Measurements from ENCODE around the gene RFX4.

The RFX4 gene

GRCh38 chr12:106732890-106733289 lies 150.1 kb downstream of the RFX4 start:
- Histone ChIP-seq H2BK12ac (ENCODE audit: low read length) (no peak overlapping the region), H3K36me3 (ENCODE audit: control insufficient read depth in 1 of 2, insufficient read depth in 2 of 2, low read length in 2 of 2) (no peaks in the 10 kb centered on the region), H3K4me2 (ENCODE audit: low read length) (no peak overlapping the region), H3K9me3 (ENCODE audit: insufficient read depth, low read depth, low read length) (no peaks in the 10 kb centered on the region), H3K79me1 (ENCODE audit: low read length) (no peaks in the 10 kb centered on the region), H2BK5ac (ENCODE audit: low read depth, low read length, poor library complexity) (no peak overlapping the region), H2BK120ac (ENCODE audit: insufficient read depth, low read length, poor library complexity) (no peak overlapping the region), H3K23ac (ENCODE audit: low read length) (no peak overlapping the region), H3K79me2 (ENCODE audit: control insufficient read depth, insufficient read depth, low read length, poor library complexity) (no peaks in the 10 kb centered on the region), H3K27me3 (ENCODE audit: insufficient read depth, low read length) (no peaks in the 10 kb centered on the region), H3K4me3 (ENCODE audit: low read depth, low read length) (no peak overlapping the region), H3K27ac (ENCODE audit: low read depth, low read length) (no peak overlapping the region), H3K9ac (ENCODE audit: low read length) (no peak overlapping the region), H4K91ac (ENCODE audit: low read depth, low read length) (no peak overlapping the region), H3K4ac (ENCODE audit: low read depth, low read length) (no peak overlapping the region), H4K12ac (ENCODE audit: low read depth, low read length) (no peak overlapping the region), H3K18ac (ENCODE audit: low read length) (no peak overlapping the region), H4K8ac (ENCODE audit: low read depth, low read length) (no peak overlapping the region), H3K14ac (ENCODE audit: low read length) (no peak overlapping the region), H2AFZ (ENCODE audit: insufficient read depth, low read length, poor library complexity) (no peak overlapping the region), H3K4me1 (ENCODE audit: control insufficient read depth in 1 of 2, insufficient read depth in 2 of 2, low read length in 2 of 2) (no peaks in the 10 kb centered on the region), H2AK5ac (ENCODE audit: low read length) (no peak overlapping the region)
- DNase-seq, result no peak
- no CpG with 5 or more reads among the region's 5 CpGs for WGBS (ENCODE audit: extremely low coverage, insufficient coverage, insufficient read length)

GRCh38 chr12:106733660-106734059 lies 150.9 kb downstream of the RFX4 start:
- Histone ChIP-seq H3K79me2 (ENCODE audit: control insufficient read depth, insufficient read depth, low read length, poor library complexity) (no peaks in the 10 kb centered on the region), H2AK5ac (ENCODE audit: low read length) (no peak overlapping the region), H3K9me3 (ENCODE audit: insufficient read depth, low read depth, low read length) (no peaks in the 10 kb centered on the region), H4K12ac (ENCODE audit: low read depth, low read length) (no peak overlapping the region), H2BK5ac (ENCODE audit: low read depth, low read length, poor library complexity) (no peak overlapping the region), H3K4me1 (ENCODE audit: control insufficient read depth in 1 of 2, insufficient read depth in 2 of 2, low read length in 2 of 2) (no peaks in the 10 kb centered on the region), H3K9ac (ENCODE audit: low read length) (no peak overlapping the region), H3K36me3 (ENCODE audit: control insufficient read depth in 1 of 2, insufficient read depth in 2 of 2, low read length in 2 of 2) (no peaks in the 10 kb centered on the region), H3K14ac (ENCODE audit: low read length) (no peak overlapping the region), H3K27me3 (ENCODE audit: insufficient read depth, low read length) (no peaks in the 10 kb centered on the region), H2AFZ (ENCODE audit: insufficient read depth, low read length, poor library complexity) (no peak overlapping the region), H4K8ac (ENCODE audit: low read depth, low read length) (no peak overlapping the region), H2BK12ac (ENCODE audit: low read length) (no peak overlapping the region), H3K79me1 (ENCODE audit: low read length) (no peaks in the 10 kb centered on the region), H3K4me2 (ENCODE audit: low read length) (no peak overlapping the region), H4K91ac (ENCODE audit: low read depth, low read length) (no peak overlapping the region), H3K18ac (ENCODE audit: low read length) (no peak overlapping the region), H3K4ac (ENCODE audit: low read depth, low read length) (no peak overlapping the region), H3K4me3 (ENCODE audit: low read depth, low read length) (no peak overlapping the region), H3K23ac (ENCODE audit: low read length) (no peak overlapping the region), H2BK120ac (ENCODE audit: insufficient read depth, low read length, poor library complexity) (no peak overlapping the region), H3K27ac (ENCODE audit: low read depth, low read length) (no peak overlapping the region)
- no peak for DNase-seq
- WGBS (ENCODE audit: extremely low coverage, insufficient coverage, insufficient read length), result no CpG with 5 or more reads among the region's 4 CpGs

GRCh38 chr12:106736051-106736957 lies 153.5 kb downstream of the RFX4 start:
- no peak overlapping the region for H2BK5ac ChIP-seq (ENCODE audit: low read depth, low read length, poor library complexity)
- no peaks in the 10 kb centered on the region for H3K79me1 ChIP-seq (ENCODE audit: low read length)
- H3K9me3 ChIP-seq (ENCODE audit: insufficient read depth, low read depth, low read length), result no peaks in the 10 kb centered on the region
- H3K18ac ChIP-seq (ENCODE audit: low read length), result no peak overlapping the region
- H3K27ac ChIP-seq (ENCODE audit: low read depth, low read length), result no peak overlapping the region
- no peaks in the 10 kb centered on the region for H3K27me3 ChIP-seq (ENCODE audit: insufficient read depth, low read length)
- no peak overlapping the region for H3K4ac ChIP-seq (ENCODE audit: low read depth, low read length)
- no peaks in the 10 kb centered on the region for H3K79me2 ChIP-seq (ENCODE audit: control insufficient read depth, insufficient read depth, low read length, poor library complexity)
- no peak overlapping the region for H3K23ac ChIP-seq (ENCODE audit: low read length)
- WGBS (ENCODE audit: extremely low coverage, insufficient coverage, insufficient read length), result no CpG with 5 or more reads among the region's 9 CpGs
- DNase-seq, result peak; percentile 79 to 80
- no peak overlapping the region for H2BK12ac ChIP-seq (ENCODE audit: low read length)
- no peak overlapping the region for H2AFZ ChIP-seq (ENCODE audit: insufficient read depth, low read length, poor library complexity)
- H4K91ac ChIP-seq (ENCODE audit: low read depth, low read length), result no peak overlapping the region
- H3K4me1 ChIP-seq (ENCODE audit: control insufficient read depth in 1 of 2, insufficient read depth in 2 of 2, low read length in 2 of 2), result no peaks in the 10 kb centered on the region
- no peak overlapping the region for H4K8ac ChIP-seq (ENCODE audit: low read depth, low read length)
- no peak overlapping the region for H3K4me2 ChIP-seq (ENCODE audit: low read length)
- no peak overlapping the region for H2AK5ac ChIP-seq (ENCODE audit: low read length)
- no peak overlapping the region for H3K4me3 ChIP-seq (ENCODE audit: low read depth, low read length)
- no peaks in the 10 kb centered on the region for H3K36me3 ChIP-seq (ENCODE audit: control insufficient read depth in 1 of 2, insufficient read depth in 2 of 2, low read length in 2 of 2)
- H3K14ac ChIP-seq (ENCODE audit: low read length), result no peak overlapping the region
- H3K9ac ChIP-seq (ENCODE audit: low read length), result no peak overlapping the region
- H2BK120ac ChIP-seq (ENCODE audit: insufficient read depth, low read length, poor library complexity), result no peak overlapping the region
- H4K12ac ChIP-seq (ENCODE audit: low read depth, low read length), result no peak overlapping the region

DNA sequence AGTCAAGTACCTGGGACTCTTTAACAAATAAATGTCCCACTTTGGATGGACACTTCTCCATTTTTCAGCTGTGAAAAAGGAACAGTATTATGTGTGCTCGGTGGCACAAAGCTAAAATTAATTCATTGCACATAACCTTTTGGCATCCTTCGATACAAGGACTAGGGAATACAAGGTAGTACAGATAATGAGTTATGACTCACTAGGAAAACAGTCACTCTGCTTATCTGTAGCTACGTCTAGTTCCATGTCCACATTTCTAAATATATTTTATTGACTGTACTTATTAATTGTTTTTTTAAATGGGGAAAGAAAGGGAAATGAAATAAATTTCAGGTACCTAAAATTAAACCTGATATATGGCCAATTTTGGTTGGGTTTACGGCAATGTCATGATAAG lies 156.5 kb downstream of the RFX4 start:
- Histone ChIP-seq H3K4me2 (ENCODE audit: low read length) (no peak overlapping the region), H2BK5ac (ENCODE audit: low read depth, low read length, poor library complexity) (no peak overlapping the region), H4K8ac (ENCODE audit: low read depth, low read length) (no peak overlapping the region), H3K4ac (ENCODE audit: low read depth, low read length) (no peak overlapping the region), H2BK12ac (ENCODE audit: low read length) (no peak overlapping the region), H3K79me2 (ENCODE audit: control insufficient read depth, insufficient read depth, low read length, poor library complexity) (no peaks in the 10 kb centered on the region), H2AFZ (ENCODE audit: insufficient read depth, low read length, poor library complexity) (no peak overlapping the region), H3K18ac (ENCODE audit: low read length) (no peak overlapping the region), H2AK5ac (ENCODE audit: low read length) (no peak overlapping the region), H3K27ac (ENCODE audit: low read depth, low read length) (no peak overlapping the region), H2BK120ac (ENCODE audit: insufficient read depth, low read length, poor library complexity) (no peak overlapping the region), H3K9ac (ENCODE audit: low read length) (no peak overlapping the region), H4K12ac (ENCODE audit: low read depth, low read length) (no peak overlapping the region), H3K23ac (ENCODE audit: low read length) (no peak overlapping the region), H3K79me1 (ENCODE audit: low read length) (no peaks in the 10 kb centered on the region), H3K14ac (ENCODE audit: low read length) (no peak overlapping the region), H3K27me3 (ENCODE audit: insufficient read depth, low read length) (no peaks in the 10 kb centered on the region), H3K9me3 (ENCODE audit: insufficient read depth, low read depth, low read length) (no peaks in the 10 kb centered on the region), H4K91ac (ENCODE audit: low read depth, low read length) (no peak overlapping the region), H3K4me3 (ENCODE audit: low read depth, low read length) (no peak overlapping the region), H3K4me1 (ENCODE audit: control insufficient read depth in 1 of 2, insufficient read depth in 2 of 2, low read length in 2 of 2) (no peaks in the 10 kb centered on the region), H3K36me3 (ENCODE audit: control insufficient read depth in 1 of 2, insufficient read depth in 2 of 2, low read length in 2 of 2) (no peaks in the 10 kb centered on the region)
- DNase-seq, result peak in 1 of 2 donors; percentile 58
- no CpG with 5 or more reads among the region's 4 CpGs for WGBS (ENCODE audit: extremely low coverage, insufficient coverage, insufficient read length)

Data from trophoblast cell (in vitro differentiated cells and primary cell).